GM12801 (cell line): ENCODE measurements around the gene PLPP4.

Source experiments
- TF ChIP-seq, protein P1 (sequence below): IDR thresholded peaks from one replicate; pipeline ENCODE4 v1.5.1; 2011; ENCODE audit warnings: control low read depth; ENCODE audit not compliant: insufficient read length; ENCODE audit errors: extremely low read depth

The PLPP4 gene

DNA sequence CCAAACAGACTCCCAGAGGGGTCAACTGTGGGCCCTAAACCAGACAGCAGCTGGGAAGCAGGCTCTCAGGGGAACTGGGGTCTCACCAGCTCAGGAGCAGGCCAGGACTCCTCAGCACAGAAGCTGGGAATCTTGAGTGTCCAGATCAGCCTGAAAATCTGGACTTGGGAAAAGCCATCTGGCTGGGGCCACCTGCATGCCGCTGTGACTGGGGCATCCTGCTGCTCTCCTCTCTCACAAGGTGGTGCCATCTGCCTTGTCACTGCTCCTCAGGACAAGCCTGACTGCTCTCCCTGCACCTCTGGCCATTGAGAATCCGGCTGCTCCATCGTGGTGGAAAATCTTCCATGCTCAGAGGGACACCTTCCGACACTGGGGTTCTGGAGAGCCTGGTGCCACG lies 141.4 kb downstream of the PLPP4 start:
- TF ChIP-seq, protein P1, sequence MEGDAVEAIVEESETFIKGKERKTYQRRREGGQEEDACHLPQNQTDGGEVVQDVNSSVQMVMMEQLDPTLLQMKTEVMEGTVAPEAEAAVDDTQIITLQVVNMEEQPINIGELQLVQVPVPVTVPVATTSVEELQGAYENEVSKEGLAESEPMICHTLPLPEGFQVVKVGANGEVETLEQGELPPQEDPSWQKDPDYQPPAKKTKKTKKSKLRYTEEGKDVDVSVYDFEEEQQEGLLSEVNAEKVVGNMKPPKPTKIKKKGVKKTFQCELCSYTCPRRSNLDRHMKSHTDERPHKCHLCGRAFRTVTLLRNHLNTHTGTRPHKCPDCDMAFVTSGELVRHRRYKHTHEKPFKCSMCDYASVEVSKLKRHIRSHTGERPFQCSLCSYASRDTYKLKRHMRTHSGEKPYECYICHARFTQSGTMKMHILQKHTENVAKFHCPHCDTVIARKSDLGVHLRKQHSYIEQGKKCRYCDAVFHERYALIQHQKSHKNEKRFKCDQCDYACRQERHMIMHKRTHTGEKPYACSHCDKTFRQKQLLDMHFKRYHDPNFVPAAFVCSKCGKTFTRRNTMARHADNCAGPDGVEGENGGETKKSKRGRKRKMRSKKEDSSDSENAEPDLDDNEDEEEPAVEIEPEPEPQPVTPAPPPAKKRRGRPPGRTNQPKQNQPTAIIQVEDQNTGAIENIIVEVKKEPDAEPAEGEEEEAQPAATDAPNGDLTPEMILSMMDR, result no peak

DNA sequence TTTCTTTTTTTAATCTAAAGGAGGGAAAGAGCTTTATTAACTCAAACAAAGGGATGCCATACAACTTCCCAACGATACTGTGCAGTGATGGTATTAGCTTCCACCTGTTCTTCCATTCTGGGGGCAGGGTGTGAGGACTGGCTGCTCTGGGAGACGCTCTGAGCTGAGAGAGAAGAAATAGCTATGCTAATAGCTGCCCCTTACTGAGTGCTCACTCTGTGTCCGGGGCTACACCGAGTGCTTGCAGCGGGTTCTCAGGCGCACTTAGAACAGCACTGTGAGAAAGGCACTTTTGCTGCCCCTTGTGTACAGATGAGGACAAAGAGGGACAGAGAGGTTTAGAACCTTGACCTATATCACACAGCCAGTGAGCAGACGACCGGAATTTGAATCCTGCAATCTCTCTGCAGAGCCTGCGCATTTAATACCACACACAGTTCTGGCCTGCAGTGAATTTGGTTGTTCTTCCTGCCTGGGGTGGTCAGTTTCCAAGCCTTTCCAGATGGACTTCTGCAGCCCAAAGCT lies 142.2 kb downstream of the PLPP4 start:
- TF ChIP-seq, protein P1, result no peak

DNA sequence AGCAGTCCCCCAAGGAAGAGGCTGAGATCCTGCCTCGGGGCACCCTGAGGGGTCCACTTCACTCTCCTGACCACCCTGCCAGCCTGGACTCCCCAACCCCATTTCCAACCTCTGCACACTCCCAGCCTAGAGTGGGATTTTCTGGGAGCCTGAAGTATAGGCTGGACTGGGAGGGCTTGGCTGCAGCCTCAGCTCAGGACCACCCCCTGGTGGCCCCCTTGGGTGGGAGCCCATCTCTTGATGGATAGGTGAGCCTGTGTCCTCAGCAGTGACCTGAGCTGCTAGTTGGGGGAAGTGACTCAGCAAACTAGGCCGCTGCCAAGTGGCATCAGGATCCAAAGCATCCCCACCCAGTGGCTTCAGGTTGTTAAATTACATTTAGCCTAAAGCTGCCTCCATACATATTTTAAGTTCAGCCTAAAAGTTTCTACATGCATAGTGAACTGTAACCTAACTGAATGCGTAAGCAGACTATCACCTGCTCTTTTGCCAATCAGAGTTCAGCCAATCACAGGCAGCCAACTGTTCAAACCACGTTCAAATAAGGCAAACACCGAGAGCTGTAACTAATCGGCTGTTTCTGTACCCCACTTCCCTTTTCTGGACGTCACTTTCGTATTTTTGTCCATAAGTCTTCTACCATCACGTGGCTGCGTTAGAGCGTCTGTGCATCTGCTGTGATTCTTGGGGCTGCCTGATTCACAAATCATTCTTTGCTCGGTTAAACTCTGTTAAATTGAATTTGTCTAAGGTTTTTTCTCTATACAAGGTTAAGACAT lies 144.0 kb downstream of the PLPP4 start:
- TF ChIP-seq, protein P1, result no peak

DNA sequence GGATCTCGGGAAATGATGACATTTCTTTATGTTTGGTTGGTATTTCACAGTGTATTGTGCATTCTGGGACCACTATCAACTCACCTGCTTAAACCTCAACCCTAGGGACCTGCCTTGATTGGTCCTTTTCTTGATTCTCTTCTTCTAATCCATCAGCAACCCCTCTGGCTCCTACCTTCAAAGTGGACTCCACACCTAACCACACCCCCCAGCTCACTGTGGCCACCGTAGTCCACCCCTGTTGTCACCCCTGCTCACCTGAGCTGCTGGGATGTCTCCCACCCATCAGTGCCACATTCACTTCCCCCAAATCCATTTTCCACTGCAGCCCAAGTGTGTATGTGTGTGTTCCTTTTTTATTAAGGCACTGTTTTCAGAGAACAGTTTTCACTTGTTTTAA lies 145.0 kb downstream of the PLPP4 start:
- TF ChIP-seq, protein P1, result no peak

DNA sequence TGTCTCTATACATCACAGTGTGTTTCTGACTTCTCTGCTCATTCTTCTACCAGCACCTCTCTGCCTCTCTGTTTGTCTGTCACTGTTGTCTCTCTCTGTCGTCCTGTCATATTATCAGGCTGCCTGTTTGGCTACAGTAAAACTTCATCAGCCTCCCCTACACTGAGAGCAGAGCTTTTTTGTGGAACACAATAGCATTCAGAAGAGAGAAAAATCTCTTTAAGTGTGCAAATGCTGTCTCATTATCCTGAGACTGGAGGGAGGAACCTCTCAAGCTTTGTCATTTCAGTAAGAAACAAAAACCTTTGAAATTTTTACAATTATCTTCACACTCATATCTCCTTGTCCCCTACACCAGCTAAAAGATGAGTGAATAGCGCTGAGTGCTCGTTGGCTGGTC lies 148.4 kb downstream of the PLPP4 start:
- TF ChIP-seq, protein P1, result no peak

DNA sequence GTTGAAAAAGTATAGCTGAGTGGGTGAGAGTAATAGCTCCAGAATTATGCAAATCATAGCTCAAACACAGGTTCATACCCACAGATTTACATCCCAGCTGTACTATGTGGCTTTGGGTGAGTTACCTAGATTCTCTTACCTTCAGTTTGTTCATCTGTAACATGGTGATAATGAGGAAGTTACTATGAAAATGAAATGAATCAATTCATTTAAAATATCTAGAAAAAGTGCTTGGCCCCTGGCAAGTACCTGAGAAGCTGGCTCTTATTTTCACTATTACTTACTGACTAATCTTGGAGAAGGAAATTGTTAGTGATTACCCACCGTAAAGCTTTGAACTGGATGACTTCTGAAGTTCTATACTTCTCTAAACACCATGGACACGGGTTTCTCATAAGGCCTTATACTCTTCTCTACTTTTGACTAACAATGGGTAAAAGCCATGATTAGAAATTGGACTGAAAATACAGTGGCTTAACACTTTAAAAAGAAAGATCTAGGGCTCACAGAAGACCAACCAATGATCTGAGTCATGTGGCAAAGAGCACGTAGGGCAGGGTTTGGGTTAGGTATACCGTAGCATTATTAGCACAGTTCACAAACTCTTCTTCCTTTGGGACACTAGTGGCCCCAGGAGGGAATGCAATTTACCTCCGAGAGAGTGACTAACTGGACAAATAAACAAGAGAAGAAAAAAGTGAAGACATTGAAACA lies 149.2 kb downstream of the PLPP4 start:
- TF ChIP-seq, protein P1, result no peak

DNA sequence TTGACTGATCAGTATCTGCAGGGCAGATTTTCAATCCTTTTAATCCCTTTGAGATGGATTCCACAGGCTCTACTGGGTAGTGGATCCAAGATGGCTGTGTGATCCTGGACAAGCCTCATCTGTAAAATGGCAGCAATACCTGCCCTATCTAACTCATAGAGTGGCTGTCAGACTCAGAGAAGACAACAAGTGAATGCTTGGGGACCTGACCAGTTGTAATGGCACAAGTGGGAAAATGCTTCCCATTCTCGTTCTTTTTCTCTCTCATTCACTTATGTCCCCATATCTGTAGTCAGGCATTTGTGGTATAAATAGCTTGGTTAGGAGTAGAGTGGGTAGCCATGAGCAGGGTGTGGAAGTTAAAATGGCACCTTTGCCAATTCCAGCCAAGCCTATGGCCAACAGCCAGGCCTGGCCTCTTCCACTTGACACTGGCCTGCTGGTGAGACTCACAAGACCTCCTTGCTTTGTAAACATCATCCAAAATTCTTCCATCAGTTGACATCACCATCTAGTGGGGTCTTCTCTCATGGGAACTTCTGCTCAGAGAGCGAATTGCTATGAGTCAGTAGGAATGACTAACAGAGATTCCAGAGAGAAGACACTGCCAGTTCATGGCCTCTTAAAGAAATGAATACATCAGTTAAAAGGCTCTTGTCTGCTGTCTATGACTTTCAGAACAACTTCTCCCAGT lies 150.1 kb downstream of the PLPP4 start:
- TF ChIP-seq, protein P1, result no peak
